GM18951 (cell line): Measurements from ENCODE around the gene TMEM201.

Experiments used
- POLR2A ChIP-seq: IDR thresholded peaks from 4 replicates; pipeline ENCODE4 v1.6.1; 2011; ENCODE audit warnings: mild to moderate bottlenecking; ENCODE audit not compliant: insufficient read length, insufficient read depth; ENCODE audit errors: extremely low read depth
- in situ Hi-C: fragments of 300-500 bp; cut with MboI; formaldehyde crosslinking; loops from one replicate; pipeline ENCODE4 v1.12.0; 2022; ENCODE audit warnings: low sequenced_read_pairs, mixed read lengths, inconsistent platforms; ENCODE audit not compliant: unreplicated experiment

TMEM201 gene

GRCh38 chr1:9648171-9648570 is 59.5 kb downstream of the TMEM201 start:
- TF ChIP-seq POLR2A = no peak
- in situ Hi-C loops = no loop called here

GRCh38 chr1:9649769-9650168 is 61.1 kb downstream of the TMEM201 start:
- in situ Hi-C loops = no loop called here
- no peak for TF ChIP-seq POLR2A

DNA sequence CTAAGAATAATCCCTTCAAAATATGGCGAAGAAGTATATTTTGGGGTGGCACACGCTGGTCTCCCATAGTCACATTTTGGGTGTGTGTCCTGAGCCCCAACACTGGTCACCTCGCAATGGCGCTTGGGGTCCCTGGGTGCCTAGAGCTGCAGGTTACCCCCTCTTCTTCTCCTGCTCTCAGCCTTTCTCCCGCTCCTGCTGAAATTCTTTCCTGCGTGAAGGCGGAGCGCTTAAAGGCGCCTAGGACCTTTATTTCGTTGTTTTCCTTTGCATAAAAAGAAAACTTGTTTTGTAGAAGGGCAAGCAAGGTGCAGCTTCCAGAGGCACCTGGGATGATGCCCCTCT is 62.5 kb downstream of the TMEM201 start:
- TF ChIP-seq POLR2A = no peak
- in situ Hi-C loops = no loop called here

GRCh38 chr1:9651565-9652378 is 63.1 kb downstream of the TMEM201 start, which contains the start of gene PIK3CD:
Gene PIK3CD (plus strand): TSS chr1:9651731. CDS start chr1:9710456, 58,725 bp downstream.
- in situ Hi-C loops = no loop called here
- peak; percentile 86 for TF ChIP-seq POLR2A

GRCh38 chr1:9652379-9653209 is 63.9 kb downstream of the TMEM201 start:
- in situ Hi-C loops = no loop called here
- peak; percentile 71 for TF ChIP-seq POLR2A

GRCh38 chr1:9653210-9653490 is 64.4 kb downstream of the TMEM201 start:
- in situ Hi-C loops = no loop called here
- TF ChIP-seq POLR2A = no peak

GRCh38 chr1:9653491-9654050 is 64.9 kb downstream of the TMEM201 start:
- in situ Hi-C loops = no loop called here
- TF ChIP-seq POLR2A = peak; percentile 16

DNA sequence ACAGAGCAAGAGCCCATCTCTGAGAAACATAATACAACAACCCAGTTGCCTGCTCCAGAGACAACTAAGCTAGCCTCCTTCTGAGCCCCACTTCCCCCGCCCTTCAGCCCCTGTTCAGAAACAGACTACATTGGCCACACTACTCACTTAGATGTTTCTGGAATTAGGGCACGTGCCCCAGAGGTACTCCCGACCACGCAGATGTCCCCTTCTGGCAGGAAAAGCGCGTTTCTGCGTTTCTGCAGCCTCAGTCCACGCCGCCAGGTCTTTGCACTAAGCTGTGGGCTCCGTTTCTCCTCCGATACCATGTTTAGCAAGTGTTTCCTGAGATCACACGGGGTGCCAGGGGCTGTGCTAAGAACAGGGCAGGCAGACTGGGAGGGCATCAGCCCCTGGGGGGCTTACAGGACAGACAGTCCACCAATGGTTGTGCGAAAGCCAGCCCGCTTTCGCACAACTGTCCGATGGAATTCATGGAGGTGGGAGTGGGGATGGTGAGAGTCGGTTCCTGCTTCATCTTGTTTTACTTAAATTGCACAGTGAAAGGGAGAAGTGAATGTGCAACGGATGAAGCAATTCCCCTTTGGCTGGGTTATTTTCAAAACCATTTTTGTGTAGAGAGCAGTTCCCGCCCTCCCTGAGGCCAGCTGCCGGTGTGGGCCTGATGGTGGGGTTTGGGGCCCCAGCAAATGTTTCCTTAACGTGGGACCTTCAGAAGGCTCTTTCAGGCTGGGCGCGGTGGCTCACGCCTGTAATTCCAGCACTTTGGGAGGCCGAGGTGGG is 65.5 kb downstream of the TMEM201 start:
- in situ Hi-C loops = no loop called here
- no peak for TF ChIP-seq POLR2A

- in situ Hi-C loops = no loop called here
- peak; percentile 49 for TF ChIP-seq POLR2A
These were observed 66.4 kb downstream of the TMEM201 start for GRCh38 chr1:9654834-9655723.

DNA sequence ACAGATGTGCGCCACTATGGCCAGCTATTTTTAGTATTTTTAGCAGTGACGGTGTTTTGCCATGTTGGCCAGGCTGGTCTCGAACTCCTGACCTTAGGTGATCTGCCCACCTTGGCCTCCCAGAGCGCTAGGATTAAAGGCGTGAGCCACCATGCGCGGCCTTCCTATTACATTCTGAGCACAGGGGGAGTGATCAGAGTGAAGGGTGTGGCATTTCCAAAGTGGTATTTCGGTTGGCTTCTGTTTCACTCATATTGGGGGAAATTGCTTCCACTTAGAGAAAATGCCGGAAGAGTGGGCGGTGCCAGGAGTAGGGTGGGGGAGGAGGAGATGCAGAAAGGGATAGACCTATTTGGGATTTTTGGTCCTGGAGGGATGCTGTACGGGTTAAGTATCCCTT is 67.1 kb downstream of the TMEM201 start:
- in situ Hi-C loops = no loop called here
- no peak for TF ChIP-seq POLR2A

DNA sequence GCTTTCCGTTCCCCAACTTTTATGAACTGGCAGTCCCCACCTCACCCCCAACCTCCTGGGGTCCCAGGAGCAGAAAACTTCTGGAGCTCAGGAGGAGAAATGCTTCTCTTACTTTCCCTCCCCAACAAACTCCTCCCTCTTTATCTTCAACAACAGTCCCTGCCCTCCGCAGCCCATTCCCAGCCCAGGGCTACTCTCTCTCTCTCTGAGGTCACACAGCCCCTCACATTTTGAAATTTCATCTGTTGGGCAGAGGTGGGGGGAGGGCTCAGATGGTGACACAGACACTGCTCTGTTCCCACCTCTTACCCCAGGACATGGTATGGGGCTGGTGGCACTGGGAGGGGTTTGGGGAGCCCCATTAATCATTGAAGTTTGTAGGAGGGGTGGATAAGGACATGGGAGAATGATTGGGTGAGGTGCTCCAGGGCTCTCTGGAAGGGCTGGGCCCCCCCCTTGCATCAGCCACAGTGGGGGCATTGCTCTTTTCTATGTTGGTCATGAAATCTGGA is 68.9 kb downstream of the TMEM201 start:
- in situ Hi-C loops = no loop called here
- no peak for TF ChIP-seq POLR2A

GRCh38 chr1:9658199-9658598 is 69.5 kb downstream of the TMEM201 start:
- no peak for TF ChIP-seq POLR2A
- in situ Hi-C loops = no loop called here
